DMS153 treated with DMSO at 0.1 percent for 48 hours (cell line): ENCODE results near the gene SOWAHA.
"Not testable (repeated sequence)": the region's sequence is repeated elsewhere in the genome, so short reads cannot be mapped to it uniquely, and the experiment has no call there.

Experiments used
- DNase-seq: peaks from one replicate; lab custom pipeline; 2025; ENCODE audit not compliant: unreplicated experiment; lab: John Stamatoyannopoulos, UW

SOWAHA gene

GRCh38 chr5:132777209-132778069, 35.7 kb upstream of the SOWAHA start, which contains the start of gene SEPTIN8:
TSS of gene SEPTIN8 (minus strand) at chr5:132777239. CDS start at chr5:132777137, 102 bp downstream.
- no peak for DNase-seq

DNA sequence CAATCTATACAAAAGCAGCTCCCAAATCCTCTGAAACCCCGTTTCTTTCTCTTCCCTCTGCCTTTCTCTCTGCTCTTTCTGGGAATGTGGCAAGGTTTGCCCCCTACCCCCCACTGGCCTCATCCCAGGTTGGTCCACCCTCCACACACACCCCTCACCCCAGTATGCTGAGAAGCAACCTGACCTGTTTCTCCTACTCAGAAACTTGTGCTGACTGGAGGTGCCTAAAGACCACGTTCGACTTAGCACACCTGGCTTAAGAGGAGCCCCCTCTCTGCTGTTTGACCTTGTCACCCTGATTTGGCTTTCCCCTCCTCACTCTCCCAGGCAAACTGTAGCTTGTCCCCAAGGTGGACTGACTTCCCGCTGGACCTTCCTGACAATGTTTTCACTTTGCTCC, 35.0 kb upstream of the SOWAHA start:
- no peak for DNase-seq

DNA sequence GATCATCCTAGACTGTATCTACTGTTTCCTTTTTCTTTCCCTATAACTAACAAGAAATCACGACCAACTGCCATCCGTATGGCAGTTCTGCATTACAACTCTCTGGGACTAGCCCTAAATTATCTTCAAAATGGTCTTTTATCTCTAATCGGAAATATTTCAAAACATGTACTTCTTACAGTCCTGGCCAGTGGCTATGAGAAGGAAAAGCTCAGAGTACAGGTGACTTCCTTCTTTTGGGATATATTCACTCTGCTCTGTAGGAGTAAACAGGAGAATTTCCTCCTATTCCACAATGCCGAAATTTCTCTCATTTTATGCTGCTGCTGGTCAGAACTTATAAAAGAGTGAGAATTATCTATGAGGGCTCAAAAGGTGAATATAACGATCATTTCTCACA, 34.2 kb upstream of the SOWAHA start:
- no peak for DNase-seq

DNA sequence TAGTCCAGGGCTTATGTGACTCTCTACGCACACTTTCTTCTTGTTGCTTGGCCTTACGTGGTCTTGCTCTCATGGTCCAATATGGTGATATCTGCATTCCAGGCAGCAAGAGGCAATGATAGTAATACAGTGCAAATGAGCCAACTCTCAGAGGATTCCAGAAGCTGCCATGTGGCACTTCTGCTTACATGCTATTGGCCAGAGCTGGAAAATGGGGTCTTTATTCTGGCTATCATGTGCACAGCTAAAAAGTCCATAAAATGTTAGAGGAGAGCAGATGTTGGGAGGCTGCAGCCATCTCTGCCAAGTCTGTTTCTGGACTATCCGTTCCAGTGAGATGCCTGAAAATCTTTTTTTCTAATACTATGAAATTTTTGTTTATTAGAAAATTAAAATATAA, 33.1 kb upstream of the SOWAHA start:
- DNase-seq = no peak

DNA sequence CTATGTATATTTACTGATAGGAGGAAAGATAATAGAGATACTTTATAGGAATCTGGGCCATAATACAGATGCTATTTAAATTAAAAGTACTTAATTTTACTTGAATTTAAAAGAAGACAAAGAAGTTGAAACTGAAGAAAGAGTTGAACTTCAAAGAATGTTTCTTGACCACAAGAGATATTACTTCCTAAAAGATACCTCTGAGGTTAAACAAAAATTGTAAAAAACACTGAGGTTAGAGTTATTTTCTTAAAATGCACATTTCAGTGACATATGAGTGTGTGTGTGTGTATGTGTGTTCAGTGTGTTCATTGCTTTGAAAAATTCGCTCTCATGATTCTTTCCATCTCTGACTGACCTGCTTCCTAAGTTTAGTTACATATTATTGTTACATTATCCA, 32.5 kb upstream of the SOWAHA start:
- DNase-seq = no peak

GRCh38 chr5:132781029-132781428, 32.1 kb upstream of the SOWAHA start:
- no peak for DNase-seq

- no peak for DNase-seq
Measured at GRCh38 chr5:132782101-132782500, 31.0 kb upstream of the SOWAHA start.

- no peak for DNase-seq
Measured at GRCh38 chr5:132785365-132785764, 27.7 kb upstream of the SOWAHA start.

- DNase-seq = no peak
Measured at GRCh38 chr5:132785864-132786263, 27.2 kb upstream of the SOWAHA start.

DNA sequence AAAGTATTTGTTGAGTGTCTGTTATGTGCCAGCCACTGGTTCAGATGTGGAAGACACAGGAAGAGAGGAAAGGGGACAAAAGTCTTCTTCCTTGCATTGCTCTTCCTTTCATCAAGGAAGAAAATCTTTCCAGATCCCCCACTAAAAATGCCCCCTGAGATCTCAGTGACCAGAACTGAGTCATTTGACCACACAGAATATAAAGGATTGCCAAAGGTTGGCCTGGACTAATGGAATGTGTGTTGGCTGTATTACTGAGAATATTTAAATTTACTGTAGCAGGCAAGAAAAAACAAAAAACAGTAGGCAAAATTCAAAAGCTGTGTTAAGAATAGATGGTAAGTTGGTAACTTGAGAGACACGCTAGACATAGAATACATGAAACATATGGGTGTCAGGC, 26.0 kb upstream of the SOWAHA start:
- no peak for DNase-seq

- no peak for DNase-seq
Measured at GRCh38 chr5:132788508-132788907, 24.6 kb upstream of the SOWAHA start.

- no peak for DNase-seq
Measured at GRCh38 chr5:132788990-132789886, 23.9 kb upstream of the SOWAHA start.

GRCh38 chr5:132790201-132790865, 22.8 kb upstream of the SOWAHA start:
- DNase-seq = no peak

DNA sequence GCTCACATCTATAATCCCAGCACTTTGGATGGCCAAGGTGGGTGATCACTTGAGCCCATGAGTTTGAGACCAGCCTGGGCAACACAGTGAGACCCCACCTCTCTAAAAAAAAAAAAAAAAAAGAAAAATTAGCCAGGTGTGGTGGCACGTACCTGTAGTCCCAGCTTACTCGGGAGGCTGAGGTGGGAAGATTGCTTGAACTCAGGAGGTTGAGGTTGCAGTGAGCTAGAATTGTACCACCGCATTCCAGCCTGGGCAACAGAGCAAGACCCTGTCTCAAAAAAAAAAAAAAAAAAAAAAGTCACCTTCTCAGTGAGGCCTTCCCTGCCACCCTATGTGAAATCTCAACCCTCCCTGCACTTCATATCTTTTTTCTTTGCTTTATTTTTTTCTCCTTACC, 22.1 kb upstream of the SOWAHA start:
- DNase-seq = no peak

DNA sequence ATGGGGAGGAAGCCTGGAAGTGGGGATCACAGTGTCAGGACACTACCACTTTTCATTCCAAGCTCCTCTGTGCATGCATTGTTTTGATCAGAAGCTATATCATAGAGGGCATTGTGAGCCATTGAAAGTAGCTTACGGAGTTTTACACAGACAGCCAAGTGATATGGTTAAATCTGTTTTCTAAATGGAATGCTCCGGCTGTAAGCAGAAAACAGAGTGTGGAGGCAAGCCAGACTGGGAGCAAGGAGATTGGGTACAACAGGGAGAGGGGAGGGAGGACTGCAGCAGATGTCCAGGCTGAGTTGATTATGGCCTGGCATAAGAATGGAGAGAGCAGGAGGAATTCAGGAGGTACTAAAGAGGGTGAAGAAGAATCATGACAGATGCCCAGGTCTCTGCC, 15.5 kb upstream of the SOWAHA start:
- DNase-seq = no peak

DNA sequence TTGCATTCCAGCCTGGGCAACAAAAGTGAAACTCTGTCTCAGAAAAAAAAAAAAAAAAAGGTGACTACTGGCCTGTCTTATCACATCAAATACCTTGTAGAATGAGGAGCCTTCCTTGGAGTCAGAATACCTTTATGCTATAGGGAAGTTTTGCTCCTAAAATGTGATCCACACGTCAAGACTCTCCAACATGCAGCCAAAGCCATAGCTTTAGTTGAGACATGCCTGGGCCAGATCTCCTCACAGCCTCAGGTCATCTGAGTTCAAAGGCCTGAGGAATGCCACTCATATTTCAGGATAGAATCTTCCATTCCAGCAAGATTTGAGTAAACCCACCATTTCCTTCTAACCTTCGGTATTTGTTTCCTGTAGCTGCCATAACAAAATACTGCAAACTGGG, 13.7 kb upstream of the SOWAHA start:
- DNase-seq = no peak

GRCh38 chr5:132800545-132800944, 12.6 kb upstream of the SOWAHA start:
- no peak for DNase-seq

DNA sequence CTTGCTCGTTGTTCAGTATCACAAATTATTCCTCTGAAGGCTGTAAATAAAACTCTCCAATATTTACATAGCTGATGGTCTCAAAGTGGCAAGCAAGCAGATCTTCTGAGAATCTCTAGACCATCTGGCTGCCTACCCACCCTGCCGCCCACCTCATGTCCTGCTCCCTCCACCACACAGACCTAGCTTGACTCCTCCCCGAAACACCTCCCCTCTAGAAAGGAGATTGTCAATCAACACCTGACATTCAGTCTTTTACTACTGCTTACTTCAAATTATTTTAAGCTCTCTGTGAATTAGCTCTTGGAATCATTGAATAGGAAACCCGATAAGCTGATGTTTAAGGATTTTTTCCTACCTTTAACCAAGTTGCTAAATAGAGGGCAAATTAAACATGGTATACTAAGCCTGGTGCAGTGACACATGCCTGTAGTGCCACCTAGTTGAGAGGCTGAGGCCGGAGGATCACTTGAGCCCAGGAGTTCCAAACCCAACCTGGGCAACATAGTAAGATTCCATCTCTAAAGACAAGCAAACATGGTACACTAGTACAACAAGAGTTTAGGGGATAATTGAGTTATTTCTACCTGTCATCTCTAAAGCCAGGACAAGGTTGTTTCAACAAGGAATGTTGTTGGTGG, 10.9 kb upstream of the SOWAHA start:
- no peak for DNase-seq

- not testable (repeated sequence) for DNase-seq
Measured at GRCh38 chr5:132802685-132803066, 10.4 kb upstream of the SOWAHA start.

- not testable (repeated sequence) for DNase-seq
Measured at GRCh38 chr5:132804219-132804618, 8.9 kb upstream of the SOWAHA start.

DNA sequence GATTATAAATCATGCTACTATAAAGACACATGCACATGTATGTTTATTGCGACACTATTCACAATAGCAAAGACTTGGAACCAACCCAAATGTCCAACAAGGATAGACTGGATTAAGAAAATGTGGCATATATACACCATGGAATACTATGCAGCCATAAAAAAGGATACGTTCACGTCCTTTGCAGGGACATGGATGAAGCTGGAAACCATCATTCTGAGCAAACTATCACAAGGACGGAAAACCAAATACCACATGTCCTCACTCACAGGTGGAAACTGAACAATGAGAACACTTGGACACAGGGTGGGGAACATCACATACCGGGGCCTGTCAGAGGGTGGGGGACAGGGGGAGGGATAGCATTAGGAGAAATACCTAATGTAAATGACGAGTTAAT, 7.2 kb upstream of the SOWAHA start:
- DNase-seq = not testable (repeated sequence)
